Measurements from ENCODE around the gene PPP4R3A.
"Not testable (repeated sequence)": the region's sequence is repeated elsewhere in the genome, so short reads cannot be mapped to it uniquely, and the experiment has no call there.

PPP4R3A gene

DNA sequence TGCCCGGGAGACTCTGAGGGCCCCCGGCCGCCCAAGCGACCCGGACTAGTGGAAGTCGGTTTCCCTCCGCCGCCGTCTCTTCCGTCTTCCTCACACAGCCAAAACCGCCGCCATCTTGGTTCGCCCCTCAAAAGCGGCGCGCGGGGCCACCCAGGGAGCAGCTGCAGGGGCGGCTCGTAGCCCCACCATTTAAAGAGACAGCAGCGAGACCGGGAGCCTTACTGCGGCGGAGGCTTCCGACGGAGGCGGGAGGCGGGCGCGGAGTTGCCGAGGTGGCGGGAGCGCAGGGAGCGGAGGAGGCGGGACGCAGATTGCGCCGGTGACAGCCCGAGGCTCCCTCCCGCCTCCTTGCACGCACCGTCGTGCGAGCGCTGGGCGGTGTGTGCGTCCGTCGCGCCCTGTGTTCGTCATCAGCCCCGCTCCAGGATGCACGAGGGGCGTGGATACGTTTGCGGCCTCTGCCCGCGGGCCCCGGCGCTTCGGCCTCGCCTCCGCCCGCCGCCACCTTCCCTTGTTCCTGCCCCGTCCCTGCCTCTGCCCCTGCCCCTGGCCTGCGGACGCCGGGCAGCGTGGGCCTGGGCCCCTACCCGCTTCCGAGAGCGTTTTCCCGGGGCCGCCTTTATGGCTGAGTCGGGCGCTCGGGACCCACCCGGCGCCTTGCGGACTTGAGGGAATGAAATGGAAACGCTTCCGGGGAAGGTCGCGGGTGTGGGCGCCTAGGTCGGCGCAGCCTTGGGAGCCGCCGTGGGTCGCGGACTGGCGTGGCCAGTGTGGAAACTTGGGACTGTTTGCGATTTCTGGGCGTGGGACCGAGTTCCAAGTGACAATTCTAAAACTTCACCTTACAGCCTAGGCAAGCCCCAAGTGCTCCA lies at the start of gene PPP4R3A:
TSS of gene PPP4R3A (minus strand) at position 140 of the 872 bp plus-strand sequence. CDS start 663 bp downstream, outside the sequence.
- DNase-seq: peak; percentile 95

DNA sequence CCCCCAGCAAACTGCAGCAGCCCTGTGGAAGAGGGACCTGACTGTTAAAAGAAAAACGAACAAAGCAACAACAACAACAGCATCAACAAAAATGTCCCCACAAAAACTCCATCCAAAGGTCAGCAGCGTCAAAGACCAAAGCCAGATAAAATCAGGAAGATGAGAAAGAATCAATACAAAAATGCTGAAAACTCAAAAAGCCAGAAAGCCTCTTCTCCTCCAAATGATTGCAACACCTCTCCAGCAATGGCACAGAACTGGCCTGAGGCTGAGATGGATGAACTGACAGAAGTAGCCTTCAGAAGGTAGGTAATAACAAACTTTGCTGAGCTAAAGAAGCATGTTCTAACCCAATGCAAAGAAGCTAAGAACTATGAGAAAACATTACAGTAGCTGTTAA lies 45.4 kb upstream of the PPP4R3A start:
- DNase-seq: no peak

DNA sequence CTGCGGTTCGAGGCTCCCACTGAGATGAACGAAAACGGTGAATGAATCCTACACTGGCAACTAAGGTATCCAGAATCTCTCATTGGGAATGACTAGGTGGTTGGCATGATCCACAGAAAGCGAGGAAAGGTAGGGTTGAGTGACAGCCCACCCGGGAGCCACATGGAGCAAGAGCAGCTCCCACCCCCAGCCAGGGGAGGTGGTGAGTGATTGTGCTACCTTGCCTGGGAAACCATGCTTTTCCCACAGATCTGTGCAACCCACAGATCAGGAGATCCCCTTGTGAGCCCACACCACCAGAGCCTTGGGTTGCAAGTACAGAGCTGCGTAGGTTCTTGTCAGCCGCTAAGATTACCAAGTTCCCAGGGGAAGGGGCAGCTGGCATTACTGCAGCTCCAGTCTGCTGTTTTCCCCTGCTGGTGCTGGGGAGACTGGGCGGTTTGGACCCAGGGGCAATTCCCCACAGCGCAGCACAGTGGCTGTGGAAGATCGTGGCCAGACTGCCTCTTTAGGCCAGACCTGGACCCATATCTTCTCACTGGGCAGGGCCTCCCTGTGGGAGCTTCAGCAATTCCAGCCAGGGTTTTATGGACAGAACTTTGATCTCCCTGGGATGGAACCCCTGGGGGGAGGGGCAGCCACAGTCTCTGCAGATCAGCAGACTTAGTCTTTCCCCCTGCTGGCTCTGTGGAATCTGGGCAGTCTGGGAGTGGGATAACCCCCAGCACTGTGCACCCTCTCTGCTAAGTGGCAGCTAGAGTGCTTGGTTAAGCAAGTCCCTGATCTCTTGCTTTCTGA lies 44.6 kb upstream of the PPP4R3A start:
- no peak for DNase-seq

DNA sequence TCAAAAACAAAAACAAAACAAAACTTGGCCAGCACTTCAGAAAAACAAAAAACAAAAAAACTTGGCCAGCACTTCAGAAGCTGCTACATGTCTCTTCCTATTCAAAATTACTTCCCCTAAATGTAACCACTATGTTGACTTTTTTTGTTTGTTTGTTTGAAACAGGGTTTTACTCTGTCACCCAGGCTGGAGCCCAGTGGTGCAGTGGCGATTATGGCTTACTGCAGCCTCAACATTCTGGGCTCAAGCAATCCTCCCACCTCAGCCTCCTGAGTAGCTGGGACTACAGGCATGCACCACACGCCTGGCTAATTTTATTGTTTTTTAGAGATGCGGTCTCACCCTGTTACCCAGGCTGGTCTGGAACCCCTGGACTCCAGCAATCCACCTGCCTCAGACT lies 38.0 kb upstream of the PPP4R3A start:
- DNase-seq: no peak

- DNase-seq: no peak
Measured at GRCh38 chr14:91545946-91546716, 36.0 kb upstream of the PPP4R3A start.

- DNase-seq: no peak
Measured at GRCh38 chr14:91545204-91545603, 35.1 kb upstream of the PPP4R3A start.

DNA sequence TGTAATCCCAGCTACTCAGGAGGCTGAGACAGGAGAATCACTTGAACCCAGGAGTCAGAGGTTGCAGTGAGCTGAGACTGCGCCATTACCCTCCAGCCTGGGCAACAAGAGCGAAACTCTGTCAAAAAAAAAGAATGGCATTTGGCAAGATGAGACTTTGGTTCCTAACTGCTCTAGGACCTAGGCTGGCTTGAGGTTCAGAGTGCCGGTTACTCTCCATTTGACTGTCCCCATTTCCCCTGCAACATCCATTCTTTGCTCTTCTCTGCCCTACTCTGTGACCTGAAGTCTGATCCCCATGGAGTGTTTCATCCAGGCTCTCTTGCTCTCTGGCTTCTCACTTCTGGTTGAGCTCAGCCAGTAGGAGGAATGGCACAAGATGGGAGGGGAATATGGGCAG lies 26.2 kb upstream of the PPP4R3A start:
- no peak for DNase-seq

GRCh38 chr14:91534059-91534458 lies 23.9 kb upstream of the PPP4R3A start:
- DNase-seq: not testable (repeated sequence)

DNA sequence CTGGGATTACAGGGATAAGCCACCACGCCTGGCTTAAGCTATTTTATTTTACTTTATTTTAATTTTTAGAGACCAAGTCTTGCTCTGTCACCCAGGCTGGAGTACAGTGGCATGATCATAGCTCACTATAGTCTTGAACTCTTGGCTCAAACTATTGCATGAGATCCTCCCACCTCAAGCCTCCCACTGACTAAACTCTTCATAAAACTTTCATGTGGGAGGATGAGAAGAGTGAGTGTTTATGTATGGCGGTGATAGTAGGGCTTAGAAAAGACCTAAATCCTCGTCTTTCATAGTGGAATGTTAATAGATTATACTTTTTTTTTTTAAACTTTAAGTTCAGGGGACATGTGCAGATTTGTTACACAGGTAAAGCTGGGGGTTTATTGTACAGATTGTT lies 23.5 kb upstream of the PPP4R3A start:
- no peak for DNase-seq

GRCh38 chr14:91523972-91524371 lies 13.9 kb upstream of the PPP4R3A start:
- DNase-seq: no peak

GRCh38 chr14:91521061-91521640 lies 11.0 kb upstream of the PPP4R3A start:
- no peak for DNase-seq

- no peak for DNase-seq
Measured at GRCh38 chr14:91520138-91520537, 10.0 kb upstream of the PPP4R3A start.

GRCh38 chr14:91519239-91520036 lies 9.3 kb upstream of the PPP4R3A start:
- DNase-seq: no peak

DNA sequence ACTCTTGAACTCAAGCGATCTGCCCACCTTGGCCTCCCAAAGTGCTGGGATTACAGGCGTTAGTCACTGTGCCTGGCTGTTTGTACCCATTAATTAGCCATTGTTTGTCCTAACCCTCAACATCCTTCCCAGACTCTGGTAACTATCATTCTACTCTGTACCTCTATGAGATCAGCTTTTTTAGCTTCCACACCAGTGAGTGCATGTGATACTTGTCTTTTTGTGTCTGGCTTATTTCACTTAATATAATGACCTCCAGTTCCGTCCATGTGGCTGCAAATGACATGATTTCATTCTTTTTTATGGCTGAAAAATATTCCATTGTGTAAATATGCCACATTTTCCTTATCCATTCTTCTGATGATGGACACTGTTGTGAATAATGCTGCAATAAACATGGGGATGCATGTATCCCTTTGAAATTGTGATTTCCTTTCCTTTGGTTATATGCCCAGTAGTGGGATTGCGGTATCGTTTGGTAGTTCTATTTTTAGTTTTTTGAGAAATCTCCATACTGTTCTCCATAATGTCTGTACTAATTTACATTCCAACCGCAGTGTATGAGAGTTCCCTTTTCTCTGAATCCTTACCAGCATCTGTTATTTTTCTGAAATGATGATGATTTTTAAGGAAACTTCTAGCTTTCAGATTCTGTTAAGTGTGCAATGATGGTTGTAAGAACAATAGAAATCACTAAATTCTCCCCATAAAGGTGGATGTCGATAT lies 6.7 kb upstream of the PPP4R3A start:
- DNase-seq: no peak

GRCh38 chr14:91515979-91516378 lies 5.9 kb upstream of the PPP4R3A start:
- no peak for DNase-seq

DNA sequence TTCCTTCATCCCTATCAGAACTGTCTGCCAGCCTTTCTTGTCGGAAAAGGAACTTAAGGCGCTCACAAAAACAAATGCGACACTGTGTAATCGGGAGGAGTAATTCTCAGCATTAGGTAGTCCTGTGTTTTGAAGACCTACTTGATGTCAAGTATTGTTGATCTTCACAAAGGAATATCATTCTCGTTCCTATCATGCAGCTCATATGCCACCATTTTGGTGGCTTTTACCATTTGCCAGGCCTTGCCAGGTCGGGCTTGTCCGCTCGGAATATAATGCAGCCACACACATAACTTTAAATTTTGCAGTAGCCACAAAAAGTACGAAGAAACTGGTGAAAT lies 903 bp upstream of the PPP4R3A start:
- DNase-seq: no peak

- DNase-seq: no peak
Measured at GRCh38 chr14:91509878-91510170, 286 bp downstream of the PPP4R3A start.

- DNase-seq: peak; percentile 51
Measured at GRCh38 chr14:91509083-91509877, 830 bp downstream of the PPP4R3A start.

DNA sequence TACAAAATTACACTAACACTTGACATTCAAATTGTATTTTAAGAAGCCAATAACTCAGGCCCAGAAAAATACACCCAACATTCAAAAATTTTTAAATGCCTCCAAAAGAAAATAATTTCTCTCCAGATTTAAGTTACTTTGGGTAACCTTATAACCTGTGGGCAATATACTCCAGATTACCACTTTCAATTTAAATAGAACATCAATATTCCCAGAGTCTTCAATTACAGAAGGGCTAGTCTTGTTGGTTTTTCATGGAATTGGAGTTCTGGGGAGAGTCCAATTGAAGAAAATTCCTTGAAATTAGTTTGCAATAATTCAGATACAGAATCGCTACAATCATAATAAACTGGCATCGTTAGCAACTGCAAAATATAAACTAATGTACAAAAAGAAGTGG lies 2.0 kb downstream of the PPP4R3A start:
- DNase-seq: no peak

DNA sequence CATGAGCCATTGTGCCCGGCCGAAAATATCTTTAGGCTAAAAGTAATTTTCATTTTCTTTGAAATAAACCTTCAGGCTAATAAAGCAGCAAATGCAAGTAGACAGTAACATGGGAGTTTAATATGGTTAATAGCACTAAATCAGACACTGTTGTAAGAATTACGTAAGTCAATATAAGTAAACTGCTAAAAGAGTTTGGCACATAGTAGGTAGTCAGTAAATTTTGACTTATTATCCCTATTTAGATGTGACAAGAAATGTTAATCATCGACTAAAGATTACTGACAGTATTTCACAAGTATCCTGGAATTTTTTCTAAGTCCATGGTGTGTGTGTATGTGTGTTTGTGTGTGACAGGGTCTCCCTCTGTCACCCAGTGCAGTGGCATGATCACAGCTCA lies 3.9 kb downstream of the PPP4R3A start:
- no peak for DNase-seq

DNA sequence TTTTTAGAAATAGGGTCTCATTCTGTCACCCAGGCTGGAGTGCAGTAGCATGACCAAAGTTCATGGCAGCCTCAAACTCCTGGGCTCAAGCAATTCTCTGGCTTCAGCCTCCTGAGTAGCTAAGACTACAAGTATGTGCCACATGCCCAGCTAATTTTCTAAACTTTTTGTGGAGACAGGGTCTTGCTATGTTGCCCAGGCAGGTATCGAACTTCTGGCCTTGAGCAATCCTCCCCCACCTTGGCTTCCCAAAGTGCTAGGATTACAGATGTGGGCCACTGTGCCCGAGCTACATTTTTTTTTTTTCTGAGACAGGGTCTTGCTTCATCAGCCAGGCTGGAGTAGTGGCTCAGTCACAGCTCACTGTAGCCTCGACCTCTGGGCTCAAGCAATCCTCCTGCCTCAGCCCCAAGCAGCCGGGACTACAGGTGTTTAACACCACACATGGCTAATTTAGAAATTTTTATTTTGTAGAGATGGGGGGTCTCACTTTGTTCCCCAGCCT lies 7.1 kb downstream of the PPP4R3A start:
- no peak for DNase-seq

Measured in activated CD4-positive, alpha-beta T cell treated with anti-CD3 and anti-CD28 coated beads, Interleukin-2, Interleukin-6, amounts not matched to agents 100 ng/mL and 50 ng/mL, durations not matched to agents 16 hours and 8 hours (primary cell).